Bronchial epithelial cell (primary cell): ENCODE measurements around the gene MYB. TPM values are rescaled to one million over a fixed set of nuclear protein-coding genes. Genes with fewer than 3 reads are reported as not detected.
"Not testable (repeated sequence)": the region's sequence is repeated elsewhere in the genome, so short reads cannot be mapped to it uniquely, and the experiment has no call there.

Experiments
- DNase-seq: peaks from one replicate; pipeline ENCODE4 v3.0.0-alpha.2; 2010; ENCODE audit warnings: low read depth
- FAIRE-seq: peaks from 2 replicates; lab custom pipeline; 2011; peaks lifted over from hg19 to GRCh38; lab: Jason Lieb, UNC
- H3K27me3 ChIP-seq: 2 replicates; pipeline ENCODE4 v1.5.1; 2011; ENCODE audit warnings: low read length; ENCODE audit not compliant: control insufficient read depth, insufficient read depth
- H3K36me3 ChIP-seq: 2 replicates; pipeline ENCODE4 v1.5.1; 2011; ENCODE audit warnings: low read length; ENCODE audit not compliant: control insufficient read depth, insufficient read depth
- H3K4me3 ChIP-seq: 2 replicates; pipeline ENCODE4 v1.5.1; 2011; ENCODE audit warnings: mild to moderate bottlenecking, low read depth, low read length, control low read depth
- total RNA-seq: library from RNA; depleted of rRNA; stranded (reverse); fragments of >200 nt; gene quantifications from 2 replicates; pipeline ENCODE4 v1.2.1, GENCODE V29; 2014
- TF ChIP-seq, protein P1 (sequence below): IDR thresholded peaks from 2 replicates; pipeline ENCODE4 v1.5.1; 2011; ENCODE audit warnings: mild to moderate bottlenecking, moderate library complexity, low read length, control low read depth, inconsistent platforms; ENCODE audit not compliant: insufficient read depth, severe bottlenecking

Gene MYB
- total RNA-seq, 1 donor from 2014 or later = under 0.01 TPM

DNA sequence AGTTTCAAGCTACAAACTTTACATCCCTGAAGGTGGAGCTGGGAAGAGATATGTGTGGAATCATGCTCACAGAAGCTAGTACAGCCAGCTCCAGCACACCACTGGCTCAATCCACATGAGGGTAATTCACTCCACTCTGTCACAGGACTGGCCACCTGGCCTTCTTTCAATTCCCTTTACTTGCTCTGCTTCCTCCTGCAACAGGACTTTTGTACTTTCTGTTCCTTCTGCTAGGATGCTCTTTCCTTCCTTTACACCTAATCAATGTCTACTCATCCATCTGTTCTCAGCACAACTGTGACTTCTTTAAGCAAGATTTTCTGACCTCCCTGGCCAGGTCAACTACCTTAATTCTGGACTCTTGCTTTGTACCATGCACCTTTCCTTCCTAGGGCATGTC lies 39.4 kb upstream of the MYB start:
- Histone ChIP-seq H3K4me3 (no peak overlapping the region), H3K36me3 (no peaks in the 10 kb centered on the region), H3K27me3 (peaks cover 6% of the 10 kb centered on the region)
- peak; percentile 28 for FAIRE-seq
- TF ChIP-seq, protein P1, sequence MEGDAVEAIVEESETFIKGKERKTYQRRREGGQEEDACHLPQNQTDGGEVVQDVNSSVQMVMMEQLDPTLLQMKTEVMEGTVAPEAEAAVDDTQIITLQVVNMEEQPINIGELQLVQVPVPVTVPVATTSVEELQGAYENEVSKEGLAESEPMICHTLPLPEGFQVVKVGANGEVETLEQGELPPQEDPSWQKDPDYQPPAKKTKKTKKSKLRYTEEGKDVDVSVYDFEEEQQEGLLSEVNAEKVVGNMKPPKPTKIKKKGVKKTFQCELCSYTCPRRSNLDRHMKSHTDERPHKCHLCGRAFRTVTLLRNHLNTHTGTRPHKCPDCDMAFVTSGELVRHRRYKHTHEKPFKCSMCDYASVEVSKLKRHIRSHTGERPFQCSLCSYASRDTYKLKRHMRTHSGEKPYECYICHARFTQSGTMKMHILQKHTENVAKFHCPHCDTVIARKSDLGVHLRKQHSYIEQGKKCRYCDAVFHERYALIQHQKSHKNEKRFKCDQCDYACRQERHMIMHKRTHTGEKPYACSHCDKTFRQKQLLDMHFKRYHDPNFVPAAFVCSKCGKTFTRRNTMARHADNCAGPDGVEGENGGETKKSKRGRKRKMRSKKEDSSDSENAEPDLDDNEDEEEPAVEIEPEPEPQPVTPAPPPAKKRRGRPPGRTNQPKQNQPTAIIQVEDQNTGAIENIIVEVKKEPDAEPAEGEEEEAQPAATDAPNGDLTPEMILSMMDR = no peak
- DNase-seq = no peak

DNA sequence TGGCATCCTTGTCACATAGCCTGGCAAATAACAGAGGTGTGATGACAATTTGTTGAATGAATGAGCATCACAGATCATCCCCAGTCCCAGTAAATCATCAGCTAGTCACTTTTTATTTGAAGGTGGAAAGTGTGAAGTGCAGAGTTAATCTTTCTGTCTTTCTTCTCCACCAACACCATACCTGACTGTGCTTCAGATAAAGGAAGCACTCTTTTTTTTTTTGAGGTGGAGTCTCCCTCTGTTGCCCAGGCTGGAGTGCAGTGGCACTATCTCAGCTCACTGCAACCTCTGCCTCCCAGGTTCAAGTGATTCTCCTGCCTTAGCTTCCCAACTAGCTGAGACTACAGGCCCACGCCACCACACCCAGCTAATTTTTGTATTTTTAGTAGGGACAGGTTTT lies 38.9 kb upstream of the MYB start:
- not testable (repeated sequence) for H3K27me3 ChIP-seq, H3K36me3 ChIP-seq, H3K4me3 ChIP-seq, FAIRE-seq, DNase-seq

DNA sequence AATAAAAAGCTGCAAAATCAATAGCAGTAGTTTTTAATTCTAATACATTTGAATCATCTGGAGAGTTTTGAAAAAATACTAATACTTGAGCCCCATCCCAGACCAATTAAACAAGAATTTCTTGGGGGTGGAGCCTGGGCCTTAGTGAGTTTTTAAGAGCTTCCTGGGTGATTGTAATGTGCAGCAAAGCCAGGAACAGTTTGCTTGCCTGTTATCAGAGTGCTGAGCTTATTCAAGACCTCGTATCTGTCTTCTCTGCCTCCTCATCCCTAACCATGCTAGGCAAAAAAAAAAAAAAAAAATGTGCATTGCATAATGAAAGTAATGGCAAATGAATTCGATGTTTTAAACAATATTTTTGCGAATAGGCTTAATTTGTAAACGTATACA lies 36.4 kb upstream of the MYB start:
- TF ChIP-seq, protein P1 = no peak
- no peak for DNase-seq
- H3K27me3 ChIP-seq = peaks cover 6% of the 10 kb centered on the region
- H3K36me3 ChIP-seq = no peaks in the 10 kb centered on the region
- no peak overlapping the region for H3K4me3 ChIP-seq
- FAIRE-seq = no peak

DNA sequence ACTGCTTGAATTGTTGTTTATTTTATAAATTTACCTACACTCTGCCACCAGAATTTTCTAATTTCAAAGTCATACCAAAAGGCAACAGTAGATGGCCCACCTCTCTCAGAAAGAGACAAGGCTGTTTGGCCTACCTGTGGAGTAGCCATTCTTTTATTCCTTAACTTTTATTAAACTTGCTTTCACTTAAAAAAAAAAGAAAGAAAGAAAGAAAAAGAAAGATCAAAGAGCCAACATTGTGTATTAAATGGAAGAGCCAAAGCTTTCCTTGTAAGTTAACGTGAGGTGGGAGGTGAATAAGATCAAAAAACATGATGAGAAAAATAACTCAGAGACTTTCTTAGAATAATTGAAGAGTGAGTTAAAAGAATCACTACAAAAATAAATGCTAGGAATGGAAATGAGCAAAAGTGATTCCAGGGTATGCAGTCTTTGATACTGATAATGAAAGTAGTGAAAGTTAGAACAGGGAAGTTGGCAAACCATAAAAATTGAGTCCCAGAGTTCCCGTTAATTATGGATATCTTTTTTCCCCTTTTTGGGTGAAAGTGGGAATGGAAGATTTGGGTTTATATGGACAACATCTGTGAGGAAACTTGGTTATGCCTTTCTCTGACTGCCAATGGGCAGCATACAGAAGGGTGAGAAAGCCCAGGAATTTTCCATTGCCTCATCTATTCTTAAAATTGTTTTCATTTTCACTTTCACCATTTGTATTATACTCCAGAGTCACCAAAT lies 35.9 kb upstream of the MYB start:
- DNase-seq = peak; percentile 28
- H3K27me3 ChIP-seq = peaks cover 6% of the 10 kb centered on the region
- FAIRE-seq = no peak
- TF ChIP-seq, protein P1 = peak; percentile 53
- no peak overlapping the region for H3K4me3 ChIP-seq
- H3K36me3 ChIP-seq = no peaks in the 10 kb centered on the region

DNA sequence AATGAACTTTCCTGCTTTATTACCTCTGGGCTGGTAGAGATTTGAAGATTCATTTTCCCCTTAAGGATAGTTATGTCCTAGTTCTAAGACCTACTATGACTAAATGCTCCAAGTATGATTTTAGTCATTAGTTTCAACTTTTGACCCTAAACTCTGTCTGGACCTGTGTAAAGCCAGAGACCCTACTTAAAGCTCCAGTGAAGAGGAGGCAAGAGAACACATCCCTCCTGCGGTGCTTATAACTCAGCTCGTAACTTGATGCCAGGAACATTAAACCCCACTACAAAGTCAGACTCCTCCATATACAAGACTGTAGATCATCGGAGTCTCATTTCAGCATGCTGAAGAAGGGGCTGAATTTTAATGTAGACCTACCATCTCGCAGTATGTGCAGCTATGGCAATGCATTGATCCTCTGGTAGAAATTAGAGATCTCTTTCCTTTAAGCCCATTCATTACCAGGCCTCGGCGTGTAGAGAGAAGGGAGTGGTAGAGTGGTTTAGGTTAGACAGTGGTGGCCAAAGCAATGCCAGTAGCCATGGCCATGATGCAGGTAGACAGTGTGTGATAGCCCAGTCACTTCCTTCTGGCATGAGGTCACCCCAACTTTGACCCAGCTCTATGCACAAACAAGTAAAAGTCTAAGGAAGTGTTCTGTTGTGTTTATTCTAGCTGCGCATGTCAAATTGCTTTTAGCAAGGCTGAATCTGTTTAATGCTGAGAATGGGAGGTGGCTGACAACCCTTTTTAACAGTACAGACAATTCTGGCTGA lies 34.8 kb upstream of the MYB start:
- FAIRE-seq (no peak), DNase-seq (peak; percentile 48)
- Histone ChIP-seq H3K4me3 (no peak overlapping the region), H3K27me3 (peaks cover 5% of the 10 kb centered on the region), H3K36me3 (no peaks in the 10 kb centered on the region)
- TF ChIP-seq, protein P1 = no peak
